NB4 (cell line): ENCODE measurements around the gene FAM25C.
"Not testable (repeated sequence)": the region's sequence is repeated elsewhere in the genome, so short reads cannot be mapped to it uniquely, and the experiment has no call there.

ENCODE experiments used
- POLR2A ChIP-seq: IDR thresholded peaks from 2 replicates; pipeline ENCODE4 v1.6.1; 2011; ENCODE audit warnings: mild to moderate bottlenecking; ENCODE audit not compliant: insufficient read length; ENCODE audit errors: extremely low read depth
- TF ChIP-seq, protein P1 (sequence below): IDR thresholded peaks from one replicate; pipeline ENCODE4 v1.5.1; 2012; ENCODE audit warnings: low read depth, low read length

DNA sequence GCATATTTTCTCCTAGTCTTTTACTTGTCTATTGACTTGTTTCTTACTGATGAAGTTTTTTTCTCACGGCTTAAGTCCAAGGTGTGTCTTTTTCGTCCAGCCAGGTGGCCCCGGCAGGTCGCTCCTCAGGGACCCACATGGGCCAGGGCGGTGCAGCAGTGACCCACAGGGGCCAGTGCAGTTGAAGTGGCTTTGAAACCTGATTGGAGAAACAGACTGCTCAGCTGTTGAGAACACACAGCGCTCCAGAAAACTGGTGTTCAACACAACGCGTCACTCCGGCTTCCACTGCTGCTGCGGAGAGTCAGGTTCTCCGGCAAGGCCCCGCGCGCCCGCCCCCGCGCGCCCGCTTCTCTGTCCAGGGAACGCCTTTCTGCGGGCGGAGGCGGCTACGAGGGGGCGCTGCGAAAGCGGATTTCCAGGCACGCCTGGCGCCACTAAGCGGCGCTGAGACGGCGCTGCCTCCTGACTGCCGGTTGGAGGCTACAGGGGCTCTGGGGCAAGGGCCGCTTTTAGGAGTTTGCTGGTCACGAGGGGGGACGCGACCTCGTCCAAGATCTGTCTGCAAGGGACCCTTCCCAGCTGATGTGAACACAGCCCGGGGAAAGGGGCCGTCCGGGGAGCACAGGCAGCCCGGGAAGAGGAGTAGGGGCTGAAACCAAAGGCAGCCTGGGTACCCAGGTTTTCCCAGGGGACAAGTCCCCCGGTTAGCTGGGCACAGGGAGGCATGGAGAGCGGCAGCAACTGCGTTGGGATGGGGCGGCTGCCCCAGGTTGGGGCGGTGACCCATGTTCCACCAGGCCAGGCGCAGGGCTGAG, 13.0 kb downstream of the FAM25C start:
- TF ChIP-seq, protein P1, sequence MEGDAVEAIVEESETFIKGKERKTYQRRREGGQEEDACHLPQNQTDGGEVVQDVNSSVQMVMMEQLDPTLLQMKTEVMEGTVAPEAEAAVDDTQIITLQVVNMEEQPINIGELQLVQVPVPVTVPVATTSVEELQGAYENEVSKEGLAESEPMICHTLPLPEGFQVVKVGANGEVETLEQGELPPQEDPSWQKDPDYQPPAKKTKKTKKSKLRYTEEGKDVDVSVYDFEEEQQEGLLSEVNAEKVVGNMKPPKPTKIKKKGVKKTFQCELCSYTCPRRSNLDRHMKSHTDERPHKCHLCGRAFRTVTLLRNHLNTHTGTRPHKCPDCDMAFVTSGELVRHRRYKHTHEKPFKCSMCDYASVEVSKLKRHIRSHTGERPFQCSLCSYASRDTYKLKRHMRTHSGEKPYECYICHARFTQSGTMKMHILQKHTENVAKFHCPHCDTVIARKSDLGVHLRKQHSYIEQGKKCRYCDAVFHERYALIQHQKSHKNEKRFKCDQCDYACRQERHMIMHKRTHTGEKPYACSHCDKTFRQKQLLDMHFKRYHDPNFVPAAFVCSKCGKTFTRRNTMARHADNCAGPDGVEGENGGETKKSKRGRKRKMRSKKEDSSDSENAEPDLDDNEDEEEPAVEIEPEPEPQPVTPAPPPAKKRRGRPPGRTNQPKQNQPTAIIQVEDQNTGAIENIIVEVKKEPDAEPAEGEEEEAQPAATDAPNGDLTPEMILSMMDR: not testable (repeated sequence)
- not testable (repeated sequence) for TF ChIP-seq POLR2A
